Fibroblast of the aortic adventitia (primary cell): ENCODE data around the gene GSTA2. TPM values are rescaled to one million over a fixed set of nuclear protein-coding genes. Genes with fewer than 3 reads are reported as not detected.
"Not testable (repeated sequence)": the region's sequence is repeated elsewhere in the genome, so short reads cannot be mapped to it uniquely, and the experiment has no call there.

Experiments
- DNase-seq: peaks from one replicate; pipeline ENCODE4 v3.0.0-alpha.2; 2010; ENCODE audit warnings: low read depth
- H3K4me3 ChIP-seq: 2 replicates; pipeline ENCODE4 v1.5.1; 2011; ENCODE audit warnings: low read depth, mild to moderate bottlenecking, control low read depth, low read length, moderate library complexity
- total RNA-seq: library from RNA; depleted of rRNA; stranded (reverse); fragments of >200 nt; gene quantifications from 2 replicates; pipeline ENCODE4 v1.2.3, GENCODE V29; 2012; ENCODE audit warnings: low replicate concordance
- TF ChIP-seq, protein P1 (sequence below): IDR thresholded peaks from 2 replicates; pipeline ENCODE4 v1.5.1; 2011; ENCODE audit warnings: mild to moderate bottlenecking, low read length, control low read depth, inconsistent platforms; ENCODE audit not compliant: insufficient read depth

The GSTA2 gene
- total RNA-seq, 1 donor, result not detected

DNA sequence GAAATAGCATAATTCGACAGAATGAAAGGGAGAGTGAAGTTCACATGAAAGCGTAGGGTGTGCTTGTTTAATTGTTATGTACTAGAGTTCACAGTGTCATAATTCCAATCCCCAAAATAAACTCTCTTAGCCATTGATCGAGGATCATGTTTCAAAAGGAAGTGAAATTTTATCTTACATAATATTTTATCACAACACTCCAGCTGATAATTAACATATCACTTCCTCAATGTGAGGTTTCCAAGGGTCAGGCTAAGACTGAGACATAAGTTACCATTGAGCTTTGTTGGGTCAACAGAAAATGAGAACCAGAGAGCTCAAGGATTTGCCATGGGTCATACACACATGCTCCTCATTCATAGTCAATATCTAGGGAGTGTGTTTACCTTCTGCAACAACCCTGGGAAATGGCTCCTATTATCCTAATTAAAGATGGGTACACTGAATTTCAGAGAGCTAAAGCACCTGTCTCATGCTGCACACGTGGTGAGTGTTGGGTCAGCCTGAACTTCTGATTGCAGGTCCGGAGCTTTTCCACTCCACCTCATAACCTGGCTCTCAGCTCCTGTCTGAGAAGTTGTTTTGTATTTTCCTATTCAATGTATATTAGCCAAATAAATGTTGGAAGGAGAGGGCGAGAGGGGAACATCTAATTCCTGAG, 3.0 kb downstream of the GSTA2 start:
- no peak for DNase-seq
- no peak overlapping the region for H3K4me3 ChIP-seq
- TF ChIP-seq, protein P1, sequence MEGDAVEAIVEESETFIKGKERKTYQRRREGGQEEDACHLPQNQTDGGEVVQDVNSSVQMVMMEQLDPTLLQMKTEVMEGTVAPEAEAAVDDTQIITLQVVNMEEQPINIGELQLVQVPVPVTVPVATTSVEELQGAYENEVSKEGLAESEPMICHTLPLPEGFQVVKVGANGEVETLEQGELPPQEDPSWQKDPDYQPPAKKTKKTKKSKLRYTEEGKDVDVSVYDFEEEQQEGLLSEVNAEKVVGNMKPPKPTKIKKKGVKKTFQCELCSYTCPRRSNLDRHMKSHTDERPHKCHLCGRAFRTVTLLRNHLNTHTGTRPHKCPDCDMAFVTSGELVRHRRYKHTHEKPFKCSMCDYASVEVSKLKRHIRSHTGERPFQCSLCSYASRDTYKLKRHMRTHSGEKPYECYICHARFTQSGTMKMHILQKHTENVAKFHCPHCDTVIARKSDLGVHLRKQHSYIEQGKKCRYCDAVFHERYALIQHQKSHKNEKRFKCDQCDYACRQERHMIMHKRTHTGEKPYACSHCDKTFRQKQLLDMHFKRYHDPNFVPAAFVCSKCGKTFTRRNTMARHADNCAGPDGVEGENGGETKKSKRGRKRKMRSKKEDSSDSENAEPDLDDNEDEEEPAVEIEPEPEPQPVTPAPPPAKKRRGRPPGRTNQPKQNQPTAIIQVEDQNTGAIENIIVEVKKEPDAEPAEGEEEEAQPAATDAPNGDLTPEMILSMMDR, result no peak

- DNase-seq, result peak; percentile 44
- TF ChIP-seq, protein P1, result no peak
- H3K4me3 ChIP-seq, result no peak overlapping the region
These were observed 4.2 kb downstream of the GSTA2 start for GRCh38 chr6:52759085-52759484.

GRCh38 chr6:52757651-52758338, 5.5 kb downstream of the GSTA2 start:
- H3K4me3 ChIP-seq, result not testable (repeated sequence)
- DNase-seq, result peak; percentile 93

DNA sequence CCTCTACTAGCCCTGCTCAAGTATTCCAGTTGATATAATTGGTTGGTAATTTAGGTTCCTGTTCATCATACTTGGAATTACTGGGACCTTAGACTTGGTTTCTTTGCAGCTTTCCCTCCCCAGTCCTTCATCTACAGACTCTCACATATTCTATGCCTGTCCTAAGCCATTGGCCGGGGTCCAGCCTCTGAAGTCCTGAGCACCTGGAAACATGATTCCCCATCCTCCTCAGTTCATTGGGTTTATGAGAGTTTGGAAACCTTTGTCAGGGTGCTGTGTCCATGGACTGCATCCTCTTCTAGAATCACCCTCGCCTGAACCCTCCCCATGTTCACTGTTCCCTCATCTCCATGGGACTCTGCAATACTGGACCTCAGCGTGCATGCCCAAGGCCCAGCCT, 8.8 kb downstream of the GSTA2 start:
- TF ChIP-seq, protein P1, result no peak
- no peak overlapping the region for H3K4me3 ChIP-seq
- no peak for DNase-seq

DNA sequence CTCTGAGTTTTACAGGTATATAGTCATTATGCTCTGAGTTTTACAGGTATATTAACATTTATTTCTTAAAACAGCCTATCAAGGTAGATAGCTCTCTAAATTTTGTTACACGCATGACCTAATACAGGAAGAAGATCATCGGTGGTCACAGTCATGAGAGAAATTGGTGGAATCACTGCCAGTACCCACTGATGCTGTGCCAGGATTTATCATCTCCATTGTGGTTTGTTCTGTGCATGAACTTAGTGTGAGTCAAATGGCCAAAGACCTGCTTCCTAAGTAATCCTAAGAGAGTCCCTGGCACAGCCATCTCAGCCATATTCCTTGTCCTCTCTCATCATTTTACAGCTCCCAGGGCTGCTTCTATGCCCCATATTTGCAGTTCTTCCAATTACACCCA, 10.1 kb downstream of the GSTA2 start:
- not testable (repeated sequence) for DNase-seq, H3K4me3 ChIP-seq

- H3K4me3 ChIP-seq, result no peak overlapping the region
- no peak for DNase-seq
- TF ChIP-seq, protein P1, result no peak
These were observed 11.0 kb downstream of the GSTA2 start for GRCh38 chr6:52752310-52752709.

DNA sequence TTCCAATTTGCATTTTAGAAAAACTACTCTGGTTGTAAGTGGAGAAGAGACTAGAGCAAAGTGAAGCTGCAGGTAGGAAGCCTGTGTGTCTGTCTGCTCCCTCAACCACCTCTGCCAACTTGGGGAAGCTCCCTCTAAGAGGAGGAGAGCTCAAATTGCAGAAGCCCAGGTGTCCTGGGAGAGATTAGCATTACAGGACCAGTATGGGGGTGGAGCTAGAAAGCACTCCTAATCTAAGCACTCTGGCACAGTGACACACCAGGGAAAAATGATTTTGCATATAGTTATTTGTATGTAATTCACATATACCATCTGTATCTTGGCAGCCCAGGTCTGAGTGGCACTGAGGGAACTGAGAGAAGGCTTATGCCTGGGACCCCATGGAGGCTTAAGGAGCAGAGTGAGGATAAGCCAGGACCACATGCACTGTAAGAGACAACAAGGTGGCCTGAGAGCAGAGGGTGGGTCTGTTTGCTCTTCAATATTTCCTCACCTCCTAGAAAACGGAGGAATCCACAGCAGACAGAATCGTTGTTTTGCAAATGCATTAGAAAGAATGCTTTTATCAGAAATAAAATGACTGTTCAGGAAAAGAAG, 13.6 kb downstream of the GSTA2 start:
- no peak overlapping the region for H3K4me3 ChIP-seq
- TF ChIP-seq, protein P1, result no peak
- no peak for DNase-seq

DNA sequence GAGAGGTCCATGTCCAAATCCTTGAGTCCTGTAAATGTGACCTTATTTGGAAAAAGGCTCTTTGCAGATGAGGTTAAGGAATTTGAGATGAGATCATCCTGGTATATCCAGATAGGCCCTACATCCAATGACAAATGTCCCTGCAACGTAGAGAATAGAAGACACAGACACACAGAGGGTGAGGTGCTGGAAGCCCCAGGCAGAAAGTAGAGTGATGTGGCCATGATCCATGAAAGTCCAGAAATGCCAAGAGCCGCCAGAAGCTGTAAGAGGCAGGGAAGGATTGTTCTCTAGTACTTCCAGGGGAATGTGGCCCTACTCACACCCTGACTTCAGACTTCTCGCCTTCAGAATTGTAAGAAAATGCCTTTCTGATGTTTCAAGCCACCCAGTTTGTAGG, 16.0 kb downstream of the GSTA2 start:
- H3K4me3 ChIP-seq, DNase-seq: not testable (repeated sequence)
